ENCODE results near the gene LARGE2.
"Not testable (repeated sequence)": the region's sequence is repeated elsewhere in the genome, so short reads cannot be mapped to it uniquely, and the experiment has no call there.

LARGE2 gene

DNA sequence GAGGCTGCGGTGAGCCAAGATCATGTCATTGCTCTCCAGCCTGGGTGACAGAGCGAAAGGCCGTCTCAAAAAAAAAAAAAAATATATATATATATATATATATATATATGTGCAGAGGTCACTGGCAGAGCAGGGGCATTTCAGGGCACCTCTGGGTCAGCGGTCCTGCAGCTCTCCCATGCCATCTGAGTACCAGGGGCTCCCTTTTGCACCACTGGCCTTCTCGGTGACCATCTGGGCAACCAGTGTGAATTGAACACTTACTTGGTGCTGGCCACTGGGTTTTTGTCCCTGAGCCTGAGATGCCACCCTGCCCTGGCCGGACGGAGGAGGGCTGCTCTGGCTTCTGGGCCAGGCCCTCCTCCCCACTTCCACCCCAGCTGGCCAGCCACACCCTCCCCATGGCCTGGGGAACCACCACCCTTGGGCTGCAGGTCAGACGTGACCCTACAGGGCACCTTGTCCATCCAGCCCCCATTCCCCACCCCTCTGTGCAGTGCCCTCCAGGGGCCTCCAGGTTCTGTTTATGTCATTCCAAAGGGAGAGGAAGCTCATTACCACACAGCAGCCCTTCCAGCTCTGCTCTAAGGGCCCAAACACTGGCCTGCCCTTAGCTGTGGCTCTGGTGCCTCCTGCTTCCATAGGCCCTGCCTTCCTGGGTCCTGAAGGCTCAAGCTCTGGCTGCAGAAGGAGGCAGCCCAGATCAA, 26.8 kb upstream of the LARGE2 start:
- DNase-seq (ENCODE audit: low read depth, low spot score) = no peak
- no peak overlapping the region for H3K27ac ChIP-seq

DNA sequence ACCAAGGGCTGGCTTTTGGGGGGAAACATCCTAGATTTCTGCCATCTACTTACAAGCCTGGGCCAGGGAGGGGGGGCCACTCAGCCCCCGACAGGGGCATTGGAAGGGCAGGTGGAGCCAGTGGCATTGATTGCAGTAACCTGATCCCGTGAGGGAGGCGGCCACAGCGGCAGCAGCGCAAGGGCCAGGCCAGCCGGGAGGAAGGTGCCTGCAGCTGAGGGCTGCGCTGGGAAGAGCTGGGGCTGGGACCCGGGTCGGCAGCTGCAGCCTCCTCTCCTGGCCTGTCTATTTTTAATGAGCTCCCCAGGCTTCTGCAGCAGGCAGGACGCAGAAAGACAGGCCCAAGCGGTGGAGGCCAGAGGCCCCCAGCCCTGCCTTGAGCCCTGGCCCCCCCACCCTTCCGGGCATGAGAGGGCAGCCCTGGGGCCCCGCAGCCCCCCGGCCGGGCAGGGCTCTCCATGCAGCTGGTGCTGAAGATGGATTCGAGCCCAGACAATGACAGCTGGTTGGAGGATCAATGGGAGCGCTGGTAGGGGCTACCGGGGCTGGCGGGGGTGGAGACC, 26.0 kb upstream of the LARGE2 start:
- DNase-seq (ENCODE audit: low read depth, low spot score) = no peak
- no peak overlapping the region for H3K27ac ChIP-seq

DNA sequence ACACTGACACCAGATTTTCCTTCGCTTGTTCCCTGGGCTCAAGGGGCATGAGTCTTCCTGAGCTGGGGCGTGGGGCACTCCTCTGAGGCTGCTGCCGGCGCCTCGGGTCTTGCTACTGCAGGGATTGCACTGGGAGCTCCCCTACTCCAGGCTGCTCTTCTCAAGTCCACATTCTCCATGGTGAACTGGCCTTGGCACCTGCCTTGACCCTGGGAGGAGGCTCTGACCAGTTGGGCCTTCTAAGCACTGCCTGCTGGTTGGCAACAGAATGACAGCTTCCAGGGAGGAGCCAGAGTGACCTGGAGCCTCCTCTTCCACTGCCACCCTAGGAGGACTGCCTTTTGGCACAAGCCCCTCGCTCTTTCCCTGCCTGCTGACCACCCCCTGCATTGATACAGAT, 24.9 kb upstream of the LARGE2 start:
- no peak overlapping the region for H3K27ac ChIP-seq
- no peak for DNase-seq (ENCODE audit: low read depth, low spot score)

DNA sequence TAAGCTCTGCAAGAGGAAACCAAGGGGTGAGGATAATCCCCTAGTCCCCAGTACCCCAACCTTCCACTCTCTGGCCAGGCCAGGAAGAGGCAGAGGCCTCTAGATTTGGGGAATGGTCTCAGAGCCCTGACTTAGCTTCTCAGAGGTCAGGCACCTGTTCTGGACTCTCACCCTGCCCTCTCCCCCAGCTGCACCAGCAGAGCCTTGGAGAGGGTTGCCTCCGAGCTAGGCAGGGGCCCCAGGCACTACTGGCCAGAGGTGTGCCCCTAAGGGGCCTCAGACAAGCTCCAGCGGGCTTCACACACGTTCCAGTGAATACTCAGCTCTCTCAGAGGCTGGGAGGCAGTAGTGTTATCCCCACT, 23.4 kb upstream of the LARGE2 start:
- no peak overlapping the region for H3K27ac ChIP-seq
- DNase-seq (ENCODE audit: low read depth, low spot score) = no peak

DNA sequence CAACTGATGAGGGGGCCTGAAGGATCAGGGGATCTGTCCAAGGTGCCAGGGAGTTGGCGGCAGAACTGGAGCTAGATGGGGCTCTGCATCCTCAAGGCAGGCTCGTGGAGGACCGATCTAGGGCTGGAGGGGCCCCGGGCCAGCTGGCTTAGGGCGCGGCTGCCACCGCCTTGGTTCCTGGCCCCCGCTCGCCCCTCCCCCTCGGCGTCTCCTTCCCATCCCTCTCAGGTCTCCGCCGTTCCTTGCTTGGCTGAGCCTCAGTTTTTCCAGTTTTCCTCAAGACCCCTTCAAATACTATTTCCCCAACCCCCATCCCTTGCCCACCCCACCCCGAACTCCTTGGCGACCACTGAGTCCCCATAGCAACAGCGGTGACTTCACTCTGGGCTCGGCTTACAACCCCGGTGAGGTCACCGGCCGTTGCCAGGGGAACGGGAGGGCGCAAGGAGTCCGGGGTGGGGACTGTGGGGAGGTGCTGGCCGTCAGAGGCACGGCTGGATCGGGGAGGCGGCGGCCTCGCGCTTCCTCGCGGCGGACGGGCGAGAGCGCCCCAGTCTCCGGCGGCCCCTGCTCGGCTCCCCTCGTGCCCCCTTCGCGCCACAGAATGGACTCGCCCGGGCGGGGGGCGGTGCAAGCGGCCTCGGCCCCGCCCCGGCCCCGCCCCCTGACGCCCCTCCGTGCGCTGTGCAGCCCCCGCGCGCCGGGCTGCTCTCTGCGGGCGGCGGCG, 22.8 kb upstream of the LARGE2 start:
- H3K27ac ChIP-seq = no peak overlapping the region
- no peak for DNase-seq (ENCODE audit: low read depth, low spot score)

DNA sequence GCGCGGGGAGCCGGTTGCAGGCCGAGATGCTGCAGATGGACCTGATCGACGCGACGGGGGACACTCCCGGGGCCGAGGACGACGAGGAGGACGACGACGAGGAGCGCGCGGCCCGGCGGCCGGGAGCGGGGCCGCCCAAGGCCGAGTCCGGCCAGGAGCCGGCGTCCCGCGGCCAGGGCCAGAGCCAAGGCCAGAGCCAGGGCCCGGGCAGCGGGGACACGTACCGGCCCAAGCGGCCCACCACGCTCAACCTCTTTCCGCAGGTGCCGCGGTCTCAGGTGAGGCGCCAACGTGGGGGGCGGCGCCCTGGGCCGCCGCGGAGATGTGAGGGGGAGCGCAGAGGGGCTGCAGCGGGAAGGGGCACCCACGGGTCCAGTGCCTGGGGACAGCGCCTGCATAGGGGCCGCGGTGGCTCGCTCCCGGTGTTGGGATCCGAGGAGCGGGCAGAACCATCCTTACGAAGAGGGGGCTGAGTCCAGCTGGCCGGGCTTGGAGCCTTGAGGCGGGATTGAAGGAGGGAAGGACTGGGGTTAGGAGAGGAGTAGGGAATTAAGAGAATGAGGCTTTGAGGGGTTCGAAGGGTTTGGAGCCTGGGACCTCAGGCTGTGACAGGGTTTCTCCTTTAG, 22.2 kb upstream of the LARGE2 start:
- DNase-seq (ENCODE audit: low read depth, low spot score); H3K27ac ChIP-seq: not testable (repeated sequence)

DNA sequence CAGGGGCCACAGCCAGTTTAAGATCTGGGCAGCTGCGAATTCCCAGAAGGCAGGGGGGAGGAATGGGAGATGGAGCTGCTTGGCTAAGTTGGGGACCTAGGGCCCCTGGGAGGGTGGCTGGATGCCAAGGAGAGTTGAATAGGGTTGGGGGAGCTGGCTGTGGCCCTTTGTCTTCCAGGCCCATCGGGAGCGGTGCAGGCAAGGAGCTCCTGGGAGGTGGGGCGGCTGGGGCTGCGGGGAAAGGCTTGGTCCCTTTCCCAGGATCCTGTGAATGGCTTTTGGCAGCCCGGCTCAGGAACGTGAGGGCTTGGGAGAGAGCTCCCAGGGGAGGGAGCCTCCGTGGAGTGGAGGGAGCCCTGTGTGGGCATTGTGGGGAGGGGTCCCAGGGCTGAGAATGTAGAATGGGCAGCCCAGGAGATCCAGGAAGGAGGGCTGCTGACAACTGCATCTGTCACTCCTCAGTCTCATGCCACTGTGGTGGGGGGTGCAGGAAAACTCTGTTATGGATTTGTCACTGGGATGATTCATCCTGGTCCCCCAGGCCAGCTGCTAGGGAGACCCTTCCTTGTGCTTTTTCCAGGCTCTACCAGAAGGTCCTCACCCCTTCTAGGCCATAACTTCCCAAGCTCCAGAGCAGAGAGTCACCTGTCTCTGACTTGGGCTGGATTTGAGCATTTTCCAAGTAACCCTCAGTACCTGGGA, 21.4 kb upstream of the LARGE2 start:
- no peak for DNase-seq (ENCODE audit: low read depth, low spot score)
- H3K27ac ChIP-seq = no peak overlapping the region

DNA sequence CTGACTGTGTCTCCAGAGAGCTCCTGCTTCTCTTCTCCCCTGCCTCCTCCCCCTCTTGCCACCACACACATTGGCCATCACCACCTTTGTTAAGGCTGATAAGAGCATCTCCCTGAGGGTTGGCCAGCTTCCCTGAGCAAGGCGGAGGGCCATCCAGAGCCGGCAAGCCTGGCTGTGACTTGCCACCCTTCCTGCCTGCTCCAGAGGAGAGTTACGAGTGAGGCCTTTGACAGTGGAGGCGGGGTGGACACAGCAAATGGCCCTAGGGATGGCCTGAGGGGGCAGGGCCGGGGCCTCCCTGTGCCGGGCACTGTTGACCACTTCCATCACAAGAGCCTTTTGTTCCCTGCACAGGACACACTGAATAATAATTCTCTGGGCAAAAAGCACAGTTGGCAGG, 20.8 kb upstream of the LARGE2 start:
- DNase-seq (ENCODE audit: low read depth, low spot score) = no peak
- no peak overlapping the region for H3K27ac ChIP-seq

DNA sequence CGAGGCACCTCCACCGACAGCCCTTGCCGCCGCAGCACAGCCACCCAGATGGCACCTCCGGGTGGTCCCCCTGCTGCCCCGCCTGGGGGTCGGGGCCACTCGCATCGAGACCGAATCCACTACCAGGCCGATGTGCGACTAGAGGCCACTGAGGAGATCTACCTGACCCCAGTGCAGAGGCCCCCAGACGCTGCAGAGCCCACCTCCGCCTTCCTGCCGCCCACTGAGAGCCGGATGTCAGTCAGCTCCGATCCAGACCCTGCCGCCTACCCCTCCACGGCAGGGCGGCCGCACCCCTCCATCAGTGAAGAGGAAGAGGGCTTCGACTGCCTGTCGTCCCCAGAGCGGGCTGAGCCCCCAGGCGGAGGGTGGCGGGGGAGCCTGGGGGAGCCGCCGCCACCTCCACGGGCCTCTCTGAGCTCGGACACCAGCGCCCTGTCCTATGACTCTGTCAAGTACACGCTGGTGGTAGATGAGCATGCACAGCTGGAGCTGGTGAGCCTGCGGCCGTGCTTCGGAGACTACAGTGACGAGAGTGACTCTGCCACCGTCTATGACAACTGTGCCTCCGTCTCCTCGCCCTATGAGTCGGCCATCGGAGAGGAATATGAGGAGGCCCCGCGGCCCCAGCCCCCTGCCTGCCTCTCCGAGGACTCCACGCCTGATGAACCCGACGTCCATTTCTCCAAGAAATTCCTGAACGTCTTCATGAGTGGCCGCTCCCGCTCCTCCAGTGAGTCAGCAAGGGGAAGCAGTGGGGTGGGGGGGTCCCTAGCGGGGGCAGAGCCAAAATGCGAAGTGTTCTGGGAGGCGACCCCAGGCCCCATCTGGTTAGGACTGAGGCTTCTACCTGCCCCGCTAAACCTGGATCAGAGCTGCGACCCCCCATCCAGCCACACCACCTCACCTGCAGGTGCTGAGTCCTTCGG, 19.7 kb upstream of the LARGE2 start:
- no peak for DNase-seq (ENCODE audit: low read depth, low spot score)
- H3K27ac ChIP-seq = no peak overlapping the region

DNA sequence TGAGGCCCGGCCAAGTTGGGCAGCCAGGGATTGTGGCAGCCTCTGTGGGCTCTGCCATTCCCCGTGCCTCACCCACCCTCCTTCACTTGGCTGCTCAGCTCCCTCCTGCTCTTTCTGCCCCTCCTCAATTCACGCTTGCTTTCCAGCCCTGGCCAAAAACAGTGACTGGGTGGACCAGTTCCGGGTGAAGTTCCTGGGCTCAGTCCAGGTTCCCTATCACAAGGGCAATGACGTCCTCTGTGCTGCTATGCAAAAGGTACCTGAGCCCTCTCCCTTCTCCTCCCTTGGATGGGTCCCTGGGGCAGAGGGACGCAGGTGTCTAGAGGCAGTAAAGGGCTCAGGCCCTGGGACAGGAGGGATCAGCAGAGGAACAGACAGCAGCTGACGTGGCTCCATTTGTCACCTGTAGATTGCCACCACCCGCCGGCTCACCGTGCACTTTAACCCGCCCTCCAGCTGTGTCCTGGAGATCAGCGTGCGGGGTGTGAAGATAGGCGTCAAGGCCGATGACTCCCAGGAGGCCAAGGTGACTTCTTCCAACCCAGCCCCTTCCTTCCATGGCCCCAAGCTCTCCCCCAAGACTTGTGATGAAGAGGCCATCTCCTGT, 18.0 kb upstream of the LARGE2 start:
- H3K27ac ChIP-seq = no peak overlapping the region
- DNase-seq (ENCODE audit: low read depth, low spot score) = no peak

DNA sequence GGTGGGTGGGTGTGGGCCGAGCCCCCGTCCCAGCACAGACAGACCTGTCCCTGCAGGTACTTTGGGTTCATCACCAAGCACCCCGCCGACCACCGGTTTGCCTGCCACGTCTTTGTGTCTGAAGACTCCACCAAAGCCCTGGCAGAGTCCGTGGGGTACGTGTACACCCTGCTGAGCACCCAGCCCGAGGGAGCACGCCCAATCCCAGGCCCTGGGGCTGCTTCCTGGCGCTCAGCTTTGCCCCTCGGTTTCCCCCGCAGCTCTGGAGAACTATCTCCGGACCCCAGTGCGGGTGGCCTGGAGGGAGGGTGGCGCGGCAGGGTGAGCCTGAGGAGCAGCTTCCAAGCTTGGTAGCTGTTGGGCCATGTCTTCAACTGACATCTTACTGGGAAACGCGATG, 17.4 kb upstream of the LARGE2 start:
- H3K27ac ChIP-seq = no peak overlapping the region

DNA sequence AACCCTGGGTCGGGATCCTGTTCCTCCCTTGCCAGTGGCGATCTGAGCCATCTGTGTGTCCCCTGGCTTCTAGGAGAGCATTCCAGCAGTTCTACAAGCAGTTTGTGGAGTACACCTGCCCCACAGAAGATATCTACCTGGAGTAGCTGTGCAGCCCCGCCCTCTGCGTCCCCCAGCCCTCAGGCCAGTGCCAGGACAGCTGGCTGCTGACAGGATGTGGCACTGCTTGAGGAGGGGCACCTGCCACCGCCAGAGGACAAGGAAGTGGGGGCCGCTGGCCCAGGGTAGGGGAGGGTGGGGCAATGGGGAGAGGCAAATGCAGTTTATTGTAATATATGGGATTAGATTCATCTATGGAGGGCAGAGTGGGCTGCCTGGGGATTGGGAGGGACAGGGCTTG, 16.9 kb upstream of the LARGE2 start:
- DNase-seq (ENCODE audit: low read depth, low spot score); H3K27ac ChIP-seq: not testable (repeated sequence)

More for the DNA sequence above, 17.4 kb upstream of the LARGE2 start:
- DNase-seq (ENCODE audit: low read depth, low spot score) = no peak

DNA sequence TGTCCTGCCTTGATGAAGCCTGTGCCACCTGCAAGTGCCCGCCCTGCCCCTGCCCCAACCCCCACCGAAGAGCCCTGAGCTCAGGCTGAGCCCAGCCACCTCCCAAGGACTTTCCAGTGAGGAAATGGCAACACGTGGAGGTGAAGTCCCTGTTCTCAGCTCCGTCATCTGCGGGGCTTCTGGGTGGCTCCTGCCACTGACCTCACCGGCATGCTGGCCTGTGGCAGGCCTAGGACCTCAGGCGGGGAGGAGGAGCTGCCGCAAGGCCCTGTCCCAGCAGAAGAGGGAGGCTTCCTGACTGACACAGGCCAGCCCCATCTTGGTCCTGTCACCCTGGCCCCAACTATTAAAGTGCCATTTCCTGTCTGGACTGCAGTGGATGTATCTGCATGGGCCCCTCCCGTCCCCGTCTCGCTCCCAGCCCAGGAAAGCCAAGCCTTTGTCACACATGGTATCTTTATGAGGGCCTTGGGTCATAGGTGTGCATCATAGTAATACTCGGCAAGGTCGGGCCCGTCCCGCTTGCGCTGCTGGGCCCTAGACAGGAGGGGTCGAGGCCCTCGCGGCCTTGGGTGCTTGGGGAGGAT, 16.3 kb upstream of the LARGE2 start:
- H3K27ac ChIP-seq = no peak overlapping the region
- no peak for DNase-seq (ENCODE audit: low read depth, low spot score)

DNA sequence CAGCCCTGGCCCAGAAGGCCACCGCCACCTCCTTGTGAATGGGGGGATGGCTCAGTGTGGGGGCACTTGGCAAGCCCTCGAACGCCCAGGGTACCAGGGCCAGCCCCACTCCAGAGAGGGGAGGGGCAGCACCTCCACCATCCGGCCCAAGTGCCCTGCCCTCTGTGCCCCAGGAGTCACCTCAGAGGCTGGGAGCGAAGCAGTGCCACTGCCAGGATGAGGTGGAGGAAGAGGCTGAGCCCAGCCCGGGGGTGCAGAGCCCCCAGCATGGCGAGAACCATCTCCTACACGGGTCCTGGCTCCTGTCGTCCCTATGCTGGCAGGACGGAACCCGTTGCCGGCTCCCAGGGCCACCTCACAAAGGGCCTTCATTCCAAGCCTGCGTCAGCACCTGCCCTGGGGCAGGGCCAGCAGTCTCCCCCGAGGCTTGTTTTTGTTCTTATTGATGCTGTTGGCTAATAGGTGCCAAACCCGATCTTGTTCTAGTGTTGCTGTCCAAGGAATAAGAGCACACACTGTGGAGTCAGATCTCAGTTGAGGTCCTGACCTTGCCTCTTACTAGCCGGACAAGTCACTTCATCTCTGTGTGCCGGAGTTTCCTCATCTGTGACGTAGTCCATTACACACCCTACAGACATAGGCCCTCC, 15.4 kb upstream of the LARGE2 start, which contains the start of gene FREY1:
TSS of gene FREY1 (minus strand) at position 307 of the 647 bp plus-strand sequence. CDS start at position 281, 26 bp downstream.
- no peak within 1 kb of the TSS for H3K27ac ChIP-seq
- DNase-seq (ENCODE audit: low read depth, low spot score) = no peak

DNA sequence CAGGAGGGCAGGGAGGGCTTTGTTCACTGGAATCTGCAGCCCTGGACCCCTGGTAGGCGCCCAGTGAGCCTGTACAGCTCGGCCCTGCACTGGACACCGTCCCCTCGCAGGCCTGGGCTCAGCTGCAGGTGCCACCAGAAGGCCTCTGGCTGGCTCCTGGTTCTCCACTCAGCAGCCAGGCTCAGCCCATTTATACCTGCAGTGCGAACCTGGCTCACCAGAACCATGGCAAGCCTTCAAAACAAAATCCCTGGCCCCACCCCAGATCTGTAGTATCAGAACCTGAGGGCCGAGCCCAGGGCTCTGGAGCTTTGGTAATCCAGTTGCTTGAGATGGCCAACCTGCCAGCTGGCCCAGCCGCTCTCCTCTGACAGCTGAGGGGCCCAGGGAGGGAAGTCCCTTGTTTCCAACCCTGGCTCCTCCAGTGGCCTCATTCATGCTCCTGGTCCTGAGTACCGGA, 14.5 kb upstream of the LARGE2 start:
- DNase-seq (ENCODE audit: low read depth, low spot score) = no peak
- no peak overlapping the region for H3K27ac ChIP-seq

DNA sequence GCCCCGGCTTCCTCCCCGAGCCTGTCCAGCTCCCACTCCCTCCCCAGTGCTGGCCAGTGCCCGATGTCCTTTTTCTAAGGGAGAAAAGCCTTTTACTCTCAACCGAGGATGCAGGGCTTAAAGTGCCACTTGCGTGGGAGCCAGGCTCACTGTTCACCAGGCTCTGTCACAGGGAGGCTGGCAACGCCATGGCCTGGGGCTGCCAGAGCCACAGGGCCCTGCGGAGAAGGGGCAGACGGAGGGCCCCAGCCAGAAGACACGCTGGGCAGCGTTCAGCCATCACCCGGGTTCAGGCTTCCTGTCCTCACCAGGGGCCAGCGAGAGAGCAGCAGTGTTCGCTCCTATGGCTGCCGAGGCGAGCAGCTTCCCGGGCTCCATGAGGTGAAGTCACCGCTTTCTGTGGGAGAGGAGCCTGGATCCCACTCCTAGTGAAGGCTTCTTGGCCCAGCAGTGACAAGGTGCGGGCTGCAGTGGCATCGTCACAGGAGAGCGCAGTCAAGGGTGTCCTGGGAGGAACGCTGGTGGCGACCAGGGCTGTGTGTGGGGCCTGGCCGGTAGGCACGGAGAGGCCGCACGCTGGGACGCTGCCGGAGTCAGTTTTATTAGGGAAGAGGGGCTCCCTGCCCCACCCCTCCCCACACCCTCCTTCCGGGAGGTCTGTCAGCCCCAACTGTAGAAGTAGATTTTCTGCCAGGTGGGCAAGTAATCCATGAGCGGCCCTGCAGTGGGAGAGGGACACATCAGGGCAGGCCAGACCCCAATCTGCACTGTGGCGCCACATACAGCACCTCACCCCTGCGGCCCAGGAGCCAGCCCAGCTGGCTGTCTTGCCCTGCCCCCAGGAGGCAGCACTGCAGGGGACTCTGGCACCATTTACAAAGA, 12.6 kb upstream of the LARGE2 start:
- H3K27ac ChIP-seq = no peak overlapping the region
- no peak for DNase-seq (ENCODE audit: low read depth, low spot score)

DNA sequence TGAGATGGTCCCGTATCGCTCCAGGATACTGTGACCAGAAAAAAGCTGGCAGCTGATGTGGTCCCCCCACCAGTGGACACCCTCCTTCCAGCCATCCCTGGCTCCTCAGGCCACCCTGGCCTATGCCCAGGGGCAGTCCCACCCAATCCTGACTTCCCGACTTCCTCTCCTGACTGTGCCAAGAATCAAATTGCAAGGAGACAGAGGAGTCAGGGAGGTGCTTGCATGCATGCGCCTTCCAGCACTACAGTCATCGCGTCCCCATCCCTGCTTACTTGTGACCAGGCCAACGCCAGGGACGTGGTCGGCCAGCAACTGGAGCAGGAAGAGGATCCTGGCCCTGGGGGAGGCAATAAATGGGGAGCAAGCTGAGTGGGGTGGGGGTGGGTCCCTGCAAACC, 11.8 kb upstream of the LARGE2 start:
- no peak for DNase-seq (ENCODE audit: low read depth, low spot score)
- H3K27ac ChIP-seq = no peak overlapping the region

All from epithelial cell of prostate (primary cell).